Hematopoietic multipotent progenitor cell treated with erythropoietin and hydrocortisone succinate and interleukin-3 and kit ligand, for 15 days (in vitro differentiated cells): Measurements from ENCODE around the gene PRRC2B.
"Not testable (repeated sequence)": the region's sequence is repeated elsewhere in the genome, so short reads cannot be mapped to it uniquely, and the experiment has no call there.

Experiments used
- DNase-seq: peaks from one replicate; pipeline ENCODE4 v3.0.0-alpha.2; 2015; ENCODE audit warnings: low spot score

The PRRC2B gene

DNA sequence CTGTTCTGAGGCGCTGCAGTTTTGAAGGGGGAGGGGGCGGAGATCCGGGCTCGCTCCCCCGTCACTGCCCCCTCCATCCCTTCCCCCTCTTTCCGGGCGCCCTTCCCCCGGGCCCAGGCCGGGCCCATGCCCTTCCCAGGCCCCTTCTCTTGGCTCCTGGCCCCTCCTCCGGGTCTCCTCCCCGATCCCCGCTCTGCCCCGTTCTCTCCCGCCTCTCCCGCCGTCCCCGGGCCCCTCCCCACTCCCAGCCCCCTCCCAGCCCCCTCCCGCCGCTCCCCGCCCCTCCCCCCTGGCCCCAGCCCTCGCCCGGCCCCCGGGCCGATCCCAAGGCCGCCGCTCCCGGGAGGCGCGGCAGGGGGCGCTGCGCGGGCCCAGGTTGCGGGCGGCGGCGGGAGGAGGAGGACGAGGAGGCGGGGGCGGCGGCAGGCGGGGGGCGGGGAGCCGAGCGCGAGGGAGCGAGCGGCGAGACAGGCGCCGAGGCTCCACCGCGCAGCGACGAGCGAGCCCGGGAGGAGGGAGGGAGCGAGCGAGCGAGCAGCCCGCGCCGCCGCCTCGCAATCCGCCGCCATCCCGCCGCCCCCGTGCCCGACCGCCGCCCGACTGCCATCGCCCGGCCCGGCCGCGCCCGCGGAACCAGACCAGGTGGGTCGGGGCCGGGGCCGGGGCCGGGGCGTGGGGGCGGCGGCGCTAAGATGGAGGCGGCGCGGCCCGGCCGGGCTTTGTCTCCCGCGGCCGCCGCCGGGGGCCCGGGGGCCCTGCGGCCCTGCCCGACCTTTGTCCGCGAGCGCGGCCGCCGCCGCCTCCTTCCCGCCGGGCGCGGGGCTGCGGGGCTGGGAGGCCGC is at the start of gene PRRC2B:
TSS of gene PRRC2B (plus strand) at position 465 of the 842 bp plus-strand sequence. CDS start 36,059 bp downstream, outside the sequence.
- DNase-seq, result peak; percentile 77

DNA sequence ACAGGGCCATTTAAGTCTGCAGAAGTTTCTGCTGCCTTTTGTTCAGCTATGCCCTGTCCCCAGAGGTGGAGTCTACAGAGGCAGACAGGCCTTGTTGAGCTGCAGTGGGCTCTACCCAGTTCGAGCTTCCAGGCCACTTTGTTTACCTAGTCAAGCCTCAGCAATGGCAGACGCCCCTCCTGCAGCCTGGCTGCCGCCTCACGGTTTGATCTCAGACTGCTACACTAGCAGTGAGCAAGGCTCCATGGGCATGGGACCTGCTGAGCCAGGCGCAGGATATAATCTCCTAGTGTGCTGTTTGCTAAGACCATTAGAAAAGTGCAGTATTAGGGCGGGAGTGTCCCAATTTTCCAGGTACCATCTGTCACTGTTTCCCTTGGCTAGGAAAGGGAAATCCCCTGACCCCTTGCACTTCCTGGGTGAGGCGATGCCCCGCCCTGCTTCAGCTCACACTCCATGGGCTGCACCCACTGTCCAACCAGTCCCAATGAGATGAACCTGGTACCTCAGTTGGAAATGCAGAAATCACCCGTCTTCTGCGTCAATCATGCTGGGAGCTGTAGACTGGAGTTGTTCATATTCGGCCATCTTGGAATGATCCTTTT is 48.9 kb upstream of the PRRC2B start:
- DNase-seq, result not testable (repeated sequence)

DNA sequence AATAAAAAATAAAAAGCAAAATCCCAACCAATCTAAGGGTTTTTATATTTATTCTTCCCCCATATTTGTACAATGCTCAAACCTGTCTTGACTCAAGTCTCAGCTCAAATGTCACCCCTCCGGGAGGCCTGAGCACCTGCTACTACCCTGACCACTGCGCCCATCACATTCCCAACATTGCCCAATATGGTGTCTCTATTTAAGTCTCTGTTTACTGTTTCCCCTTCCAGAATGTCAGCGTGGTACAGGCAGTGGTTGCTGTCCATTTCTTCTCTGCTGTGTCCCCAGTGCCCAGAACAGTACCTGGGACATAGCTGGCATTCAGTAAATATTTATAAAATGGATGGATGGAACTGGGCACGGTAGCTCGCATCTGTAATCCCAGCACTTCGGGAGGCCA is 47.3 kb upstream of the PRRC2B start:
- no peak for DNase-seq

DNA sequence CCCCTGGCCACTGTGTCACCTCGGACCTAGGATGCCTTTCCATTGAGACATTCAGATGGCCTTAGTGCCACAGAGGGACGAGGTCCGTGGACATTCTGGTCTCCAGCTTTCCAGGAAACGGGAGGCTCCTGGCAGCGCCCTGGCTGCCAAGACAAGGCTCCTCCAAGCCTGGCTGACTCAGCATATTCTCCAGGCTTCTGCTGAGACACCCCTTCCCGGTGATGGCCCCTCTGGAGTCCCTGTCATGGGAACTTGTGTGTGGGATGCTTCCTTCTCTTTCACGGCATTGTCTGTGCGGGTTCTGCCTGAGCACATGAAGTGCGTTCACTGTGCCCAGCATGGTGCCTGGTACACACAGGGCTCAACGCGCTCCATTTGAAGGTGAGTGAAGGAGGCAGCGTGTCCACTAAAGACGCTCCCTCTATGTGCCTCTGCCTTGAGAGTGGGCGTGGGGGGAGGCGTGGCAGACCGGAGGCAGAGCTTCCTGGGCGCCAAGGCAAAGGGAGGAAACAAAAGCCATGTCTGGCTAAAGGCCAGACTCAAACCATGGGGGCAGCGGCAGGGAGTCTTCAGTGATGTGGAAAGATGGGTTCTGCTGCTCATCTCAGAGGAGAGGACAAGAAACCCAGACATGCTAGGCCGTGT is 46.4 kb upstream of the PRRC2B start:
- no peak for DNase-seq

DNA sequence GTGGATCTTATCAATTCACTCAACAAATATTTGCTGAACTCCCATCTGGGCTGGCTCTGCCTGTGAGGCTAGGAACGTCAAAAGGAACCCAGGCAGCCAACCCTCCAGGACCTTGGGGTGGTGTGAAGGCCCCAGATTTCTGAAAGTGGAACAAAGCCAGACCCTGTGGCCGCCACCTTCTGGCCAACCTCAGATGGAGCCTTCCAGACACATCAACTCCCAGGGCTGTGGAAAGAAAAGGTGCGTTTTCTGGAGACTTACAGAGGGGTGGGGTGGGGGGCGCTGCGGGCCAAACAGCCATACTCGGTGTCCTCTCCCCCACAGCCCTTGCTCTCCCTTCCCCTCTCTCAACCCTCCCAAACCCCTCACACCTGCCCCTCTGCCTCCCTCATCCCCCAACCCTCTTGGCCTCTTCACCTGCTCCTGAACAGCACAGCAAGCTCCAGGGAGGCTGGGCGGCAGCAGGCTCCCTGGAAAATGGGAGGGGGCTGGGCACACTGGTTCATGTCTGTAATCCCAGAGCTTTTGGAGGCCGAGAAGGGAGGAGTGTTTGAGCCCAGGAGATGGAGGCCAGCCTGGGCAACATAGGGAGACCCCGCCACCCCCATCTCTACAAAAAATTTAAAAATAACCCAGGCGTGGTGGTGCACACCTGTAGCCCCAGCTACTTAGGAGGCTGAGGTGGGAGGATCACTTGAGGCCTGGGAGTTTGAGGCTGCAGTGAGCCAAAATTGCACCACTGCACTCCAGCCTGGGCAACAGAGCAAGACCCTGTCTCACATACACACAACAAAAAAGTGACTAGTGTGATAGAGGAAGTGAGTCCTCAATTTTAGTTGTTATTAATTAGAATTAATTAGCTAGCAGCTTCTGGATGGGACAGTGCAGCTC is 45.0 kb upstream of the PRRC2B start:
- DNase-seq, result no peak

DNA sequence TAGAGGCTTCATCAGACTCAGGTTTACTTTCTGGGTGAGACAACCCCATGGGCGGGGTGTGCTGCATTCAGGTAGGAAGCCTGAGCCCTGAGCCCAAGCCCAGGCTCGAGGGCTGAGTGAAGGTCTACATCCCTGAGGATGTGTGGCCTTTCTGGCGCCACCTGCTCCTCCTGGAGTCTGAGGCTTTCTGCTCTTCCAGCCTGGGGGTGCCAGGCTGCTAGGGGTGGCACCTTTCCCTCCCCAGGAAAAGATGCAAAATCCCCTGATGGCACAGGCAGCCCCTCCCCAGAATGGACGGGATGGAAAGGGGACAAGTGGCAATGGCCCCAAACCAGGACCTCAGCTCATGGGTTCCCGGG is 44.4 kb upstream of the PRRC2B start:
- no peak for DNase-seq

DNA sequence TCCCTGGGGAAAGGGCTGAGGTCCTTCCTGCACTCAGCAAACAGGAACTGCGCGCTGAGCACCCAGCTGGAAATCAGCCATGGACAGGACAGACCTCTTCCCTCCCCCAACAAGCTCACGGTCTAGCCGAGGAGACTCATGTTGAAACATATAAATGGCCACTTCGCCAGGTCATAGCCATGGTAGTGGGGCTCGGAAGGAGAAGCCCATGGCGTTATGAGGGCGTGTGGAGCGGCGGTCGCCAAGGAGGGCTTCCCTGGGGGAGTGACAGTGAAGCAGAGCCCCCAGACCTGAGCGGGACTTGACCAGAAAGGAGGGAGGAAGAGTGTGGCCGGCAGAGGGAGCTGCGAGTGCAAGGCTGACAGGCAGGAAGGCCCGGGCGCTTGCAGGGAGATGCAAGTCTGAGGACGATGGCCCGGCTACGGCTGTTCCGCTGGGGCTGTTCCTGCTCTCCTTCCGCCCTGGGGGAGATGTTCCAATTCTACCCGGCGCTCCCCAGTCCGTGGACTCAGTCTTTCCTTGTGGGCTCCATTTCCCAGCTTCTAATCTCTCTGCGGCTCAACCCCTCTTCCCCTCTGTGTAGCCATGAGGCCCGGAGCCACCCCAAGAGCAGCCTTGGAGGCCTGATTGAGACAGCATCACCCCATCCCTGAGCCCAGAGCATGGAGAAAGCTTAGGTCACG is 43.9 kb upstream of the PRRC2B start:
- DNase-seq, result peak; percentile 53

DNA sequence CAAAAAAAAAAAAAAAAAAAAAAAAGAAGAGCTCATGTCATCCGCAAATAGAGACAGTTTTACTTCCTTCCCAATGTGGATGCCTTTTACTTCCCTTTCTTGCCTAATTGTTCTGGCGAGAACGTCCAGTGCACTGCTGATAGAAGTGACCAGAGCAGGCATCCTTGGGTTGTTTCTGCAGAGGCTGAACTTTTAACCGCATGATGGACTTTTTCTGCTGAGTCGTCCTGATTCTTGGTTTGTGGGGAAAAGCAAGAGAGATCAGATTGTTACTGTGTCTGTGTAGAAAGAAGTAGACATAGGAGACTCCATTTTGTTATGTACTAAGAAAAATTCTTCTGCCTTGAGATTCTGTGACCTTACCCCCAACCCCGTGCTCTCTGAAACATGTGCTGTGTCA is 37.4 kb upstream of the PRRC2B start:
- not testable (repeated sequence) for DNase-seq

DNA sequence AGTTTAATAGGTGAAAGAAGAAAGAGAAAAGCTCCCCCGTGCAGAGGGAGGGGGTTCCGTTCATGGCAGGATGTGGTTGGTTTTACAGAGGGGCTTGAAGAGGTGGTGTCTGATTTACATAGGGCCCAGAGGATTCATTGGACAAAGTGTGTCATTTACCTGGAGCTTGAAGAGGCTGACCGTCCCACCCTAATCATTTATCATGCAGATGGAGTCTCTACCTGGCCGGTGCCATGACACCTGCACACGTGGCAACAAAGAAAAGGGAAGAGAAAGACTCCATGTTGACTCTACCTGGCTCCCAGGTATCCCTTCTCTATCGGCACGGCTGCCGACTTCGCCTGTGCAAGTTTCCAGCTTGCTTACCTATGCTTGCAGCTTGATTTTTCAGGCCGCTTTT is 35.3 kb upstream of the PRRC2B start:
- no peak for DNase-seq

DNA sequence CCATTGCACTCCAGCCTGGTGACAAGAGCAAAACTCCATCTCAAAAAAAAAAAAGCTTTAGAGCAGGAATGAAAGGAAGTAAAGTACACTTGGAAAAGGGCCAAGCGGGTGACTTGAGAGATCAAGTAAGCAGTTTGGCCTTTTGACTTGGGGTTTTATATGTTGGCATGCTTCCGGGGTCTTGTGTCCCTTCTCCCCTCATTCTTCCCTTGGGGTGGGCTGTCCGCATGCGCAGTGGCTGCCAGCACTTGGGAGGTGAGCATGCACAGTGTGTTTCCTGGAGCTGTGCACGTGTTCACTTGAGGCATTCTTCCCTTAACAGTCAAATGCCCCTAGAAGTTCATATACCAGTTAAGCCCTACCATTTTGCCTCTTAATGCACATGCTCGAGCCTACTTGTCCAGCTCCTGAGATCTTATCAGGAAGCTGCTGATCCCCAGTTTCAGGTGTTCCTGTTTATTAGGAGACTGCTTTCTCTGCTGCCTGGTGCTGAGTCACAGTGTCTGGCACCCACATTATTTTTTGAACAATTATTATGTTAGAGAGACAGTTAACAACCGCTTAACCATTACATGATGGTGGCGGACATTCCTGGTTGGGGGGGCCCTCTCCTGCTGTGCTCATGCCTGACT is 32.6 kb upstream of the PRRC2B start:
- no peak for DNase-seq

DNA sequence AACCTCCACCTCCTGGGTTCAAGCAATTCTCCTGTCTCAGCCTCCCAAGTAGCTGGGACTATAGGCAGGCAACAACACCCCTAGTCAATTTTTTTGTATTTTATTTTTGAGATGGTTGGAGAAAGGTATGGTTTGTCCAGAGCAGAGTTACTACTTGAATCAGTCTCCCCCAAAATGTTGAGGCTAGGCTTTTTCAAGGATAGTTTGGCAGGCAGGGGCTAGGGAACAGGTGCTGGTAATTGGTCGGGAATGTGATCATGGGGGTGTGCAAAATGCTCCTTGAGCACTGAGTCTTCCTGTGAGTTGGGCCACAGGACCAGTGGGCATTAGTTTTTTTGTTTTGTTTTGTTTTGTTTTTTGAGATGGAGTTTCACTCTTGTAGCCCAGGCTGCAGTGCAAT is 28.3 kb upstream of the PRRC2B start:
- DNase-seq, result no peak

DNA sequence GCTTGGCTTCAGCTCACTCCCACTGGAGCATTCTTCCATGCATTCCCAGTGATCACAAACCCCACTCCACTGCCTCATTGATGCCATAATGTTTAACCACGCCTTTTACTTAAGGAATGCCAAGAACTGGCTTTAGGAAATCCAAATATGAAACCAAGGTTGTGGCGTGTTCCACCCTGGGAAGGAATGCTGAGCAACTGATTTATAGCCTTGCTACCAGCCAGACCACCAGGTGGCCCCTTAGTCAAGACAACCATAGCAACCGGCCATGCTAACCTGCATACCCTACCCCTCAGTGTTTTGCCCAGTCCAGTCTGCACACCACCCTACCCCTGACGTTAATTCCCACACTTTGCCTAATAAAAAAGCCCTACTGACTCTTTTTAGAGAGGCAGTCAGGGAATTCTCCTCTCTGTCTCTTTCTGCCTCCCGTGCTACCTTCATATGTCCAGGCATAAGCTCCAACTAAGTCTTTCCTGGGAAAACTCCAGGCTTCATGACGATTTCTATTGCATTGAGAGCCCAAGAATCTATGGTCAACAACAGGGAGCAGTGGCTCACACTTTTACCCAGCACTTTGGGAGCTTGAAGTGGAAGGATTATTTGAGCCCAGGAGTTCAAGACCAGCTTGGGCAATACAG is 27.0 kb upstream of the PRRC2B start:
- no peak for DNase-seq

DNA sequence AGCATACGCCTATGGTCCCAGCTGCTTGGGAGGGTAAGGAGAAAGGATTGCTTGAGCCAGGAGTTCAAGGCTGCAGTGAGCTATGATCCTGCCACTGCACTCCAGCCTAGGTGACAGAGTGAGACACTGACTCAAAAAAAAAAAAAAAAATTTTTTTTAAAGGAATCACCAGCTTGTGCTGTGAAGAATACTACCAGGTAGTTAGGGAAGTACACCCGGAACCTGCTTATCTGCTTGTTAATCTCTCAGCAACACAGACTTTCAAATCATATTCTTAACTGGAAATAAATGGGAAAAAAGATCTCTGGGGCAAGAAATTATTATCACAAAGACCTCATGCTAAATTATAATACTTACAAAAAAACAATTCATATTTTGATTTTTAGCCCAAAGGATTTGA is 26.4 kb upstream of the PRRC2B start:
- DNase-seq, result no peak

DNA sequence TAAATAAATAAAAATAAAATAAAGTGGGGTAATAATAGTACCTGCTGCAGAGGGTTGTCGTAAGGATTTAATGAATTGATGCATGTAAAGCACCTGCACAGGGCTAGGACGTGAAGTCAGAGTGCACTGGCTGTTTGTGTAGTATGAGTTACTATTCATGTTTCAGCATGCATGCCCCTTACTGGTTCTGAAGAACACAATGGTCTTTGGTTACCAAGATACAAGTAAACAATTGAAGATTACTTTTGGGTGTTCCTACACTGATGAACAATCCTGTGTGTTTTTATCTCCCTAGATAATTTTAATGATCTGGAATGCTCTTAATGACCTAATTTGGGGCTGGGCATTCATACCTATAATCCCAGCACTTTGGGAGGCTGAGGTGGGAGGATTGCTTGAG is 23.2 kb upstream of the PRRC2B start:
- no peak for DNase-seq

DNA sequence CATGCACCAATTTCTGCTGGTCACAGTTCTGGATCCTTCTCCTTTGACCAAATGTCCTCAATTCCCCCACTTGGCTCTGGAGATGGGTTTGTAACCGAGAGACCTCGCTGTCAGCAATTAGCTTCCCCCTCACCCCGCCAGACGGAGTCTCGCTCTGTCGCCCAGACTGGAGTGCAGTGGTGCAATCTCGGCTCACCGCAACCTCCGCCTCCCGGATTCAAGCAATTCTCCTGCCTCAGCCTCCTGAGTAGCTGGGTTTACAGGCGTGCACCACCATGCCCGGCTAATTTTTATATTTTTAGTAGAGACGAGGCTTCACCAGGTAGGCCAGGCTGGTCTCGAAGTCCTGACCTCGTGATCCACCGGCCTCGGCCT is 21.3 kb upstream of the PRRC2B start:
- DNase-seq, result not testable (repeated sequence)

DNA sequence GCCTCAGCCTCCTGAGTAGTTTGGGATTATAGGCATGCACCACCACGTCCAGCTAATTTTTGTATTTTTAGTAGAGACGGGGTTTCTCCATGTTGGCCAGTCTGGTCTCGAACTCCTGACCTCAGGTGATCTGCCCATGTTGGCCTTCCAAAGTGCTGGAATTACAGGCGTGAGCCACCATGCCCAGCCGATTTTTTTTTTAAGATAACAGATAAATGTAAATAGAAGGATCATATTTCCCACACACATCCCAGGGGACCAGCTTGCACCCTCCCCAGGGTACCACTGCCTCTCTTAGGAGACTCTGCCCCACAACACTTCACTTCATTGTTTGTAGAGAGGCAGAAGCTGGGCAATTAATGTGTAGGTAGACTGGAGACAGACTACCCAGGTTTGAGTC is 19.2 kb upstream of the PRRC2B start:
- not testable (repeated sequence) for DNase-seq

DNA sequence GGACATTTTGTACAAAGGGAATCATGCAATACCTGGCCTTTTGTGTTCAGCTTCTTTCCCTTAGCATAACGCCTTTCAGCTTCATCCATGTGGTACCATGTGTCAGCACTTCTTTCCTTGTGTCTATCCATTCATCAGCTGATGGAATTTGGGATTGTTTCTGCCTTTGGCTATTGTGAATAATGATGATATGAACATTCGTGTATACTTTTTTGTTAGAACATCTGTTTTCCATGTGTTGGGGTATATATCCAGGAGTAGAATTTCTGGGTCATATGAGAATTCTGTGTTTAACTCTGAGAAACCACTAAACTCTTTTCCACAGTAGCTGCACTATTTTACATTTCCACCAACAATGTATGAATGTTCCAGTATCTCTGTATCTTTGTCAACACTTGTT is 14.8 kb upstream of the PRRC2B start:
- DNase-seq, result no peak

DNA sequence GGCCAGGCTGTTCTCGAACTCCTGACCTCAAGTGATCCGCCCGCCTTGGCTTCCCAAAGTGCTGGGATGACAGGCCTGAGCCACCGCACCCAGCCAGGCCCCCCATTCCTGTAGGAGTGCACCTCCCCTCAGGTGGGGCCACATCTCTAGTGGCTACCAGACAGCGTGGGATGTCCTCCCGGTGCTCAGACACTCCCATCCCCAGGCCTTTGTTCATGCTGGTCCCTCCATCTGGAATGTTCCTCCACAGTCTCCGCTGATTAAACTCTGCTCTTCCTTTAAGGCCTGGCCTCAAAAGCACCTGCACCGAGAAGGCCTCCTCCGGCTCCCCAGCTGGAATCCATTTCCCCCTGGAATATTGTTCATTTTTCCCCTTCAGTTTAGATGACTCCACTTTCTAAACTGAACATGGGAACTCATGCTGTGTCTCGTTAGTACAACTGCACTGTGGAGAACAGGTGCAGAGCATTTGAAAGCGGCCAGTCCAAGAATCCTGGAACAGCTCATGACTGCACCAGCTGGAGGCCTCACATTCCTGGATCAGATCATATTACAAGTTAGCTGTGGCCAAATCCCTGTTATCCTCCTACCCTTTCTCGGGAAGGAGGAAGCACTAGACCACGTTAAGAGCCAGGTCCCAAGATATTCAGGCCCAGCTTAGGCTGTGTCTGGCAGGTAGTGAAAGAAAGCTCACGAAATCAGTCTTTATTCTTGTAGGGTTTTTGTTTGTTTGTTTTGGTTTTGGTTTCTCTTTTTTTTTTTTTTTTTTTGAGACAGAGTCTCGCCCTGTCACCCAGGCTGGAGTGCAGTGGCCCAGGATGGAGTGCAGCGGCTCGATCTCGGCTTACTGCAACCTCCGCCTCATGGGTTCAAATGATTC is 10.8 kb upstream of the PRRC2B start:
- no peak for DNase-seq

DNA sequence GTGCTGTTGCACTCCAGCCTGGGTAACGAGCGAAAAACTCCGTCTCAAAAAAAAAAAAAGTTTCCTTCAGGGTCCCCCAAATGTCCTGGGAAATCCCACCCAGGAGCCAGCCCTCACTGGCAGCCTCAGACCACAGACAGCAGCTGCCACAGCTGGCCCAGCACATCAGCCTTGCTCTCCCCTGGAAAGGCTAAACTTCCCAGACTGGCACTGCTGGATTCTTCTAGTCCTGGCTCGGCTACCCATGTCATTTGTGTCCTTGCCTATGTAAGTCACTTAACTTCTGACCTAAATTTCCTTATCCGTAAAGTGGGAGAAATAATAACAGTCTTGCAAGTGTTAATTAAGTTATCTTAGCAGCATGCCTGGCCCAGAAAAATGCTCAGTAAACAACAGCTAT is 8.6 kb upstream of the PRRC2B start:
- no peak for DNase-seq

DNA sequence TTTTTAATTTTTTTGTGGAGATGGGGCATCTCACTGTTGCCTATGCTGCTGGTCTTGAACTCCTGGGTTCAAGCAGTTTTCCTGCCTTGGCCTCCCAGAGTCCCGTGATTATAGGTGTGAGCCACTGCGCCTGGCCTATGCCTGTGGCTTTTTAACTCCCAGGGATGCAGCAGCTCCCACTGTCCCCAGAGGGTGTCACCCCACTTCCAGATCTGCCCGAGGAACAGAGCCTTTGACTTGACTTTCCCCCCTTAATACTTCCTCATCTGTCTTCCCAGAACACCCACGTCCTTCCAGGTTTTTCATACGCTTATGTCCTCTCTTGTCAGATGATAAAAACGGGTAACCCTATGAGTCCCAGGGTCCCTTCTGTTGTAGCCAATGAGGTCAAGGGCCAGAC is 7.6 kb upstream of the PRRC2B start:
- DNase-seq, result no peak
